GM12872 (cell line): ENCODE measurements around the gene PCDHGB1.

Source experiments
- TF ChIP-seq, protein P1 (sequence below): IDR thresholded peaks from 3 replicates; pipeline ENCODE4 v1.5.1; 2011; ENCODE audit warnings: low read depth, mild to moderate bottlenecking, low read length, moderate library complexity; ENCODE audit not compliant: insufficient read depth

PCDHGB1 gene

DNA sequence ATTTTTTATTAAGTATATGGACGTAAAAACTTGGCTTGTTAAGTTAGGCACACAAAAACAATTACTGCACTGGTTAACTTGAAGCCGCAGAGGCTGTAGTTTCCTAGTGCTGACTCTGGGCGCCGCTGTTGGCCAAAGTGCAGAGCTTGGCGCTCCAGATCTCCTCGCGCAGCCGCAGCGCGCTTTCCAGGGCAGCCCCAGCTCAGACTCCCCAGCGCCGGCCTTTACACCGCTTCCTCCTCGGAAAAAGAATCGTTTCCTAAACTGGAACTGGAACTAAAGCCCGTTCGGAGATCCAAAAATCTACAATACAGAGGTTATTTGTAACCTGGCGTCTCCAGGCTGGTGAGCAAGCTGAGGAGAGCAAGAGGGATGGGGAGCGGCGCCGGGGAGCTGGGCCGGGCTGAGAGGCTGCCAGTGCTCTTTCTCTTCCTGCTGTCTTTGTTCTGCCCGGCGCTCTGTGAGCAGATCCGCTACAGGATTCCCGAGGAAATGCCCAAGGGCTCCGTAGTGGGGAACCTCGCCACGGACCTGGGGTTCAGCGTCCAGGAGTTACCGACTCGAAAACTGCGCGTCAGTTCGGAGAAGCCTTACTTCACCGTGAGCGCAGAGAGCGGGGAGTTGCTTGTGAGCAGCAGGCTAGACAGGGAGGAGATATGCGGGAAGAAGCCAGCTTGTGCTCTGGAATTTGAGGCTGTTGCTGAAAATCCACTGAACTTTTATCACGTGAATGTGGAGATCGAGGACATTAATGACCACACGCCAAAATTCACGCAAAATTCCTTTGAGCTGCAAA, 48.1 kb downstream of the PCDHGB1 start, which contains the start of gene PCDHGB5:
Gene PCDHGB5 (plus strand): TSS at position 192 of the 796 bp plus-strand sequence. CDS start 181 bp downstream, at position 373.
- TF ChIP-seq, protein P1, sequence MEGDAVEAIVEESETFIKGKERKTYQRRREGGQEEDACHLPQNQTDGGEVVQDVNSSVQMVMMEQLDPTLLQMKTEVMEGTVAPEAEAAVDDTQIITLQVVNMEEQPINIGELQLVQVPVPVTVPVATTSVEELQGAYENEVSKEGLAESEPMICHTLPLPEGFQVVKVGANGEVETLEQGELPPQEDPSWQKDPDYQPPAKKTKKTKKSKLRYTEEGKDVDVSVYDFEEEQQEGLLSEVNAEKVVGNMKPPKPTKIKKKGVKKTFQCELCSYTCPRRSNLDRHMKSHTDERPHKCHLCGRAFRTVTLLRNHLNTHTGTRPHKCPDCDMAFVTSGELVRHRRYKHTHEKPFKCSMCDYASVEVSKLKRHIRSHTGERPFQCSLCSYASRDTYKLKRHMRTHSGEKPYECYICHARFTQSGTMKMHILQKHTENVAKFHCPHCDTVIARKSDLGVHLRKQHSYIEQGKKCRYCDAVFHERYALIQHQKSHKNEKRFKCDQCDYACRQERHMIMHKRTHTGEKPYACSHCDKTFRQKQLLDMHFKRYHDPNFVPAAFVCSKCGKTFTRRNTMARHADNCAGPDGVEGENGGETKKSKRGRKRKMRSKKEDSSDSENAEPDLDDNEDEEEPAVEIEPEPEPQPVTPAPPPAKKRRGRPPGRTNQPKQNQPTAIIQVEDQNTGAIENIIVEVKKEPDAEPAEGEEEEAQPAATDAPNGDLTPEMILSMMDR, result peak; percentile 36; the same call in 1 of the 3 replicates

DNA sequence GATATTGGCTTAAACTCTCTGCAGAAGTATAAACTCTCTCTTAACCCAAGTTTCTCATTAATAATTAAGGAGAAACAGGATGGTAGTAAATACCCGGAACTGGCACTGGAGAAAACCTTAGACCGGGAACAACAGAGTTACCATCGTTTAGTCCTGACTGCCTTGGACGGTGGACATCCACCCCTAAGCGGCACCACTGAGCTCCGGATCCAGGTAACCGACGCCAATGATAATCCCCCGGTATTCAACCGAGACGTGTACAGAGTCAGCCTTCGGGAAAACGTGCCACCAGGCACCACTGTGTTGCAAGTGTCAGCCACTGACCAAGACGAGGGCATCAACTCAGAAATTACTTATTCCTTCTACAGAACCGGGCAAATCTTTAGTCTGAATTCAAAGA, 48.7 kb downstream of the PCDHGB1 start:
- TF ChIP-seq, protein P1, result no peak

DNA sequence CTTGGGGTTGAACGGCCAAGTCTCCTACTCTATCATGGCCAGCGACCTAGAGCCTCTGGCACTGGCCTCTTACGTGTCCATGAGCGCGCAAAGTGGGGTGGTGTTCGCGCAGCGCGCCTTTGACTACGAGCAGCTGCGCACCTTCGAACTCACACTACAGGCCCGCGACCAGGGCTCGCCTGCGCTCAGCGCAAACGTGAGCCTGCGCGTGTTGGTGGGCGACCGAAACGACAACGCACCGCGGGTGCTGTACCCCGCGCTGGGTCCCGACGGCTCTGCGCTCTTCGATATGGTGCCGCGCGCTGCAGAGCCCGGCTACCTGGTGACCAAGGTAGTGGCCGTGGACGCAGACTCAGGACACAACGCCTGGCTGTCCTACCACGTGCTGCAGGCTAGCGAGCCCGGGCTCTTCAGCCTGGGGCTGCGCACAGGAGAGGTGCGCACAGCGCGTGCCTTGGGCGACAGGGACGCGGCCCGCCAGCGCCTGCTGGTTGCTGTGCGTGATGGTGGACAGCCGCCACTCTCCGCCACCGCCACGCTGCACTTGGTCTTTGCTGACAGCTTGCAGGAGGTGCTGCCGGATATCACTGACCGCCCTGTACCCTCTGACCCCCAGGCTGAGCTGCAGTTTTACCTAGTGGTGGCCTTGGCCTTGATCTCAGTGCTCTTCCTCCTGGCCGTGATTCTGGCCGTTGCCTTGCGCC, 49.8 kb downstream of the PCDHGB1 start:
- TF ChIP-seq, protein P1, result no peak
